GM18526 (cell line): ENCODE data around the gene SLC43A2.

ENCODE experiments used
- POLR2A ChIP-seq: IDR thresholded peaks from 3 replicates; pipeline ENCODE4 v1.6.1; 2011; ENCODE audit not compliant: insufficient read length; ENCODE audit errors: extremely low read depth

Gene SLC43A2

DNA sequence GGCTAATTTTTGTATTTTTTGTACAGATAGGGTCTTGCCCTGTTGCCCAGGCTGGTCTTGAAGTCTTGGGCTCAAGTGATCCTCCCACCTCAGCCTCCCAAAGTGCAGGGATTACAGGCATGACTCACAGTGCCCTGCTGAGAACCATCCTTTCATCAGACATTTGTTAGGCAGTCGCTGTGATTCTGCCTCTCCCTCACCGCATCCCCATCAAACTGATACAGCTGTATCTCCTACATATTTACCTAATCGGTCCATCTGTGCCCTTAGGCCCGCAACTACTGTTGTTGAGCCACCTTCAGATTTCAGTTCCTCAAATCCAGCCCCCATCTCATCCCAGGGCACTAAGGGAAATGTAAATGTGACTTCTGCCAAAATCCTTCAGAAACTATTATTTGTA lies 2.0 kb upstream of the SLC43A2 start:
- TF ChIP-seq POLR2A: no peak

DNA sequence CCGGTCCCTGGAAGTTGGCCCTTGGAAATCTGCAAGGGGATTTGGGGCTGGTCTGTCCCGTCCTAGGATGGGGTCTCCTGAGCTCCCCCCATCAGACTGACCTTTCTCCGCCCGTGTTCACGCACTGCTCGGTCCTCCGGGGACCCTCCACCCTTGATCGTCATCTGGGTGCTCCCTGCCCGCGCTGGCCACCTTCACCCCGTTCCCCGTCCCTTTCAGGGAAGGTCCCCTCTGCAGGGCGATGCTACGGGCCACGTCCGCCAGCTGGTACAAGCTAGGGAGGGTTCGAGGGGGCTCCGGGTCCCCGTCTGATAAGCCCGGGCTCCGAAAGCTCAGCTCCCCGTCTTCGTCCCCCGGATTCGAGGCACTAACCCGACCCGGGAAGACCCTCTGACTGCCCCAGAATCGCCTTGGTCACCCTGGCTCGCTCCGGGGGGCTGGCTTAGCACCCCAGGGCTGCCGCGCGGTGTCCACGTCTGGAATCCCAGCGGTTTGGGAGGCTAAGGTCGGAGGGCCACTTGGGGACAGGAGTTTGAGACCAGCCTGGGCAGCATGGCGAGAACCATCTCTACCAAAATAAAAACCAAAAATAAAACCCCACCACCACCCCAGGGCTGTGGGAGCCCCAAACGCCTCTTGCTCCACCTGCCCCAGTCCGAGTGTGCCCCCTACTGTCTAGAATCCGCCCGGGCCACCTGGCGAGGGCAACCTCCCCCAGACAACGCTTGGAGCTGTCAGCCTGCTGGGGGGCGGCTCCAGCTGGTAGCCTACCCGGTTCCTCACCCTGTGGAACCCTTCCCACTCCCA lies 1.1 kb upstream of the SLC43A2 start:
- no peak for TF ChIP-seq POLR2A

DNA sequence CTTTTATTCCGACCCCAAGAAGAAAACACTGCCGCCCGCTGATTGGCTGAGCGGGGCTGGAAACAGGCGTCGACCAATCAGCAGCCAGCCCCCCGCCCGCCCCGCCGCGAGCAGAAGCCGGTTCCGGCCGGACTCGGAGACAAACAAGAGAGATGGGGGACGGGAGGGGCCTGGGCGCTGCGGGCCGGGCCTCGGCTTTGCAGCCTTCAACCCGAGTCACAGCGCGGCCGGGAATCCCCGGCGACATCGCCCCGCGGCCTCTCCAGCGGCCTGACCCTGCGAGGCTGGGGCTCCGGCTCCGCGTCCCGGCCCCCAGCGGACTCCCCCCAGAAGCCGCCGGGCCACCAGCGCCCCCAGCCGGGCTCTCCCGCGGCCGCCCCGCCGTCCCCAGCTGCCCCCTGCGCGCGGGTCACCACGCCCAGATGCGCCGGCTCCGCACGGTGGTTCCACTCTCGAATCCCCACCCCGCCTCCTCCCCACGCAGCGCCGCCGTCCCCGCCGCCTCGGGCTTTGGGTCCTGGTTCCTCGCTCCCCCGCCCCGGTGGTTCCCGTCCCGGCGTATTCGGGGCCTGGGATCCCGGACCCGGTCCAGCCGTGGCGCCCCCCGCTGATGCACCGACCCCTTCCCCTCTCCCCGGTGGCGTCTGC lies 346 bp upstream of the SLC43A2 start:
- TF ChIP-seq POLR2A: peak; percentile 62

DNA sequence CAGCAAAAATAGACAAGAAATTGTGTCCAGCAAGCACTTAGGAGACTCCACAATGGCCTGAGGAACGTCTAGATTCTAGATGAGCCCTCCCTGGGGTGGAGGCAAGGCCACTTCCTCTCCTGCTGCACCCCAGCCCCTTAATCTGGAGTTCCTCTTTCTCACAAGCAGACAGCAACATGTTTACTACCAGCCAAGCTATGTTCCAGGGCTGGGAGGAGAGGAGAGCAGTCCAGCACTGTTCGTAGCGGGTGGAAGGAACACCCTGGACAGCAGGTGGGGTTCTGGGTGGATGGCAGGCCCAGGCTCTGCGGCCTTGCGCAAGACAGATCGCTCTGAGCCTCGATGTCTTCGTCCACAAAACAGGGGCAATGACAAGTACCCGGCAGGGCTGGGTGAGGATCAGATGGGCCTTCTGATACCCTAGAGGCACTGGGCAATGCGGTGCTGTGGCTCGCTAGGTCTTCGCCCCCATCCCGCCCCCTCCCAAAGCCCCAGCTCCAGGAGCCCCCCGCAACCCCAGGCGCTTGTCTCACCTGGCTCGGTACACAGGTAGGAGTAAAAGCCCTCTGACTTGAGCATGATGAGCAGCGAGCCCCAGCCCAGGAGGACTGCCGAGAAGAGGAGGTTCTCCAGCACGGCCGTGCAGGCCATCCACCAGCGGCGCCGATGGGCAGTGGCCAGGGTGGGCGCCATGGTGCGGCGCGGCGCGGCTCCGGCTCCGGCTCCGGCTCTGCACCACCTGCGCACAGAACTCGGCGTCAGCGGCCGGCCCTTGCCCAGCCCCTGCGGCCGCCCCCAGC lies 1.3 kb downstream of the SLC43A2 start:
- peak; percentile 31 for TF ChIP-seq POLR2A

DNA sequence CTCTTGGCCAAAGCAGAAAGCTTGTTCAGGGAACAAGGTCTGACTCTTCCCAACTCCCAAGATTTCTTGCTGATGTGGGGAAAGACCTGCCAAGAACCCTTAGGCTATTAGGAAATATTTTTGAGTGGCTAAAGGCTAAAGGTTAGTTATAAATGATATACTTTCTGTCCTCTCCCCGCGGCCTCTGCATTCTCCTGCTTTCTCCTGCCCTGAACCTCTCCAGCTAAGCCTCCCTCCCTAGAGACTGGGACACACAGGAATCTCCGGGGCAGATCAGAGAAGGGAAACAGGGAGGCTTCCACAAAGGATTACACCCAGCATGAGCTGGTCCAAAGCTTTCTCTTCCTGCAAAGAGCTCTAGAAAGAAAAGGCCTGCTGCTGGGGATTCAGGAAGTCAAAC lies 2.3 kb downstream of the SLC43A2 start:
- TF ChIP-seq POLR2A: no peak

DNA sequence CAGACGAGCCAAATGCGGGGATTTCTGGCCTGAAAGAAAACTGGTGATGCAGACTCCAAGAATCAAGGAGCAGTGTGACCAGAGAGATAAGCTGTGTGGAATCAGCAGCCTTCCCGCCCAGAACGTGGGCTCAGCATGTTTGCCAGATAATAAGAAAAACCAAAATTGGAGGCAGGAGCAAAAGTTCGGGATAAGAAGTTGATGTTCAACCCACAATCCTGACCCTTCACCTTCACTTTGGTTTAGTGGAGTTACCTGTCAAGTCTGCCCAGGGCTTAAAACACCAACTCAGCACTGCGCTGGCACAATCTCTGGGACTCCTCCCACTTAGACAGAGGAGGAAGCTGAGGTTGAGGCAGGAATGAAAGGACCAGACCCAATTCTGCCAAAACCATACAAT lies 3.1 kb downstream of the SLC43A2 start:
- TF ChIP-seq POLR2A: no peak

DNA sequence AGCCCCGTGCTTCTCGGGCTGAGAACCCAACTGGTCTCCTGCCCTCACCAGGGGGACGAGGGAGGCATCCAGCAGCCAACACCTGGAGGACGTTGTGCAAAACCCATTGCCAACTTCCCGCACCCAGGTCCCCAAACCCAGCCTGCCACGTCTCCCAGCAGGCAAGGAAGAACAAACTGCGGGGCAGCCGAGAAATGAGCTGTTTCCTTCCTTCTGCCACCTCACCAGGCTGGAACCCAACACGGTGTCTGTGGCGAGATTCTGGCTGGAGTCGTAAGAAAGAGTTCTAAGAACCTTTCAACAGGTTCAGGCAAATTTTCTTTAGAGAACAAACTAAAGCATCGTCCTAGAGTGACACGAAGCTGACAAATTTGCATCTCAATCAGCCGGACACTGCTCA lies 3.6 kb downstream of the SLC43A2 start:
- no peak for TF ChIP-seq POLR2A

DNA sequence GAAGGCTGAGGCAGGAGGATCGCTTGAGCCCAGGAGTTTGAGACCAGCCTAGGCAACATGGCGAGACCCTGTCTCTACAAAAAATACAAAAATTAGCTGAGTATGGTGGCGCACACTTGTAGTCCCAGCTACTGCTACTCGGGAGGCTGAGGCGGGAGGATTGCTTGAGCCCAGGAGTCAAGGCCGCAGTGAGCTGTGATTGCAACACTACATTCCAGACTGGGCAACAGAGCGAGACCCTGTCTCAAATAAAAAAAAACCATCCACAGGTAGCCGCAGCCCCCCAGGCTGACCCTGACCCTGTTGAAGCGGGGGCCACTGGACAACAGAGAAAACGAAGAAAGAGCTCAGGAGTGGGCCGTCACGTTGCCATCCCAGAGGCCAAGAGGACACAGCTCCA lies 4.0 kb downstream of the SLC43A2 start:
- TF ChIP-seq POLR2A: no peak

DNA sequence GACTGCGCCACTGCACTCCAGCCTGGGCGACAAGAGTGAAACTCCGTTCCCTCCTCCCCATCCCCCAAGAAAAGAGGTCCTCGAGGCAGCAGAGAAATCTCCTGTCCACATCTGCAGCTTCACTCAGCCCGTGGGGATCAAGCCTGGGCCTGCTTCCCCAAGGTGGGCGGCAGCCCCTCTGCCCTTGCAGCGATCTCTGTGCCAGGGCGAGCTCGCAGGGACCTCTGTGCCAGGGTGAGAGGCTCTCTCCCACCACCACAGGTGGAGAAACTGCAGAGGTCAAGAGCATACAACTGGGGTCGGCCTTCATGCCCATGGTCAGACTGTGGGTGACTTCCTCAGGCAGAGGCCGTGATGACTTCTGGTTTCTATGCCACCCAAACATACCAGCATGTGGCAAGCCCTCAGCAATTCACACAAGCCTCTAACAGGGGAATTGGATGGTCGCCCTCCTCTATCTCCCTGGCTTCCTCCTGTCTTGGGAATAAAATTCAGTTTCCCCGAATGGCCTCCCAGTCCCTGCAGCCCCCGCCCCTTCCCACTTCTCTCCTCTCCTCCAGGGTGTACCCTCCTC lies 5.5 kb downstream of the SLC43A2 start:
- TF ChIP-seq POLR2A: no peak

DNA sequence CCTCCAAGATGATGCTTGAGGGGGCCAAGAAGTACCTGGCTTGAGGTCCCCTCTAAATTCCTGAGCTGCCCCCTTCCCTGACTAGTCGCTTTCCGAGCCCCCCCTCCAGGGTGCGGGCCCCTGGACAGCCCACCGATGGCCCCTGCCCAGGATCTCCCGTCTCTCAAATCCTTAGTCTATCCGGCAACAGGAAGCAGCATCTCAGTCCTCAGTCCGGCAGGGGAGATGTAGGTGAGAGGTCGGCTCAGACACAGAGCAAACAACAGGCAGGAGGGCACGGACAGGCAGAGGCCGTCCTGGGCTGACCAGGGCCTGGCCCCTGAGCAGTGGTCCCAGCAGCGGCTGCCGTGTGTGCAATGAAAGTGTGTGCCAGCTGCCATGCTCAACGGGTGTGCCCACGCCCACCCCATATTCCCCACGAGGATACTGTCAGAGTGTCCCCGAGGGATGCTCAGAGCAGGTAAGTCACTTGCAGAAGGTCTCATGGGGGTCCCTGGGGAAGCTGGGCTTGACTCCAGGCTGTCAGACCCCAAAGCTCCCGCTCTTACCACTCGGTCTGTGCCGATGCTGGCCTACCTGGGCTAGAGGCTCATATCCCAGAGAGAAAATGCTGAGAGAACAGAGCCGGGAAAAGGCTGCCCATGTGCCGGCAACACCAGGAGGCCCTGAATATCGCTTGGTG lies 7.2 kb downstream of the SLC43A2 start:
- TF ChIP-seq POLR2A: no peak

DNA sequence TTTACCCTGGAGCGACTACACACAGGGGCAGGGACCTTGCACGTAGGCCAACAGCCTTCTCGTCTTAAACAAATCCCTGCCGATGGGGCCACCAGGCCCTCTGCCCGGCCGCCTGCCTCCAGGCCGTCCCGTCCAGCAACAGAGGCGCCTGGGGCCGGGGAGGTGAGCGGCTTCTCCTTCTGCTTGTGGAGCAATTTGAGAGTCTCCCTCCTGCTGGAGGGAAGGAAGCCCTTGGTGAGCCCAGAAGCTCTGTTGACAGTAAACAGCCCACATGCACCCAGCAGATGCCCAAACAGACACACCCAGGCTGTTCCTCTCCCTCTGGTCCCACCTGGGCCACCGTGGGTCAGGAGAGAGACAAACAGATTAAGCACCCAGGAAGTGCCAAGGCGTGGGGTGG lies 8.1 kb downstream of the SLC43A2 start:
- TF ChIP-seq POLR2A: no peak

DNA sequence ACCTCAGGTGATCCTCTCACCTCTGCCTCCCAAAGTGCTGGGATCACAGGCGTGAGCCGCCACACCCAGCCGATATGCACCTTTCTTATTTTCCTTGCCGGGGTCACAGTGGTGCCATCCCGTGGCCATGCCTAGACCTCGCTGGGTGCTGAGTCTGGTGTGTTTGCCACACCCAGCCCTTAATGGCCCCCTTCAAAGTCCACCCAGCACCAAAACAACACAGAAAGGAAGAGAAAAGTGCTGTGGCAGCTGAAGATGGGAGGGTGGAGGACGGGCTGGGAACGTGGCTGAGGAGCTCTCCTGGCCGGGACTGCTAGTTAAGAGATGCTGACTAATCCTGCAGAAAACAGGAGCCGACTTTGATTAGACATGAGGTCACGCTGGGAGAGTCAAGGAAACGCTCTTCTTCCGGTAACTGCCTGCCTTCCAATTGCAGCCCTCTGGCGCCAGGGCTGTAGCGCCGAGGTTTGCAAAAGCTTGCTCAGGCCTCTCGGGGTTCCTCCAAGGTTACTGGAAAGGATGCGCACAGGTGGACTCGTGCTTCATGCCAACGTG lies 10.9 kb downstream of the SLC43A2 start:
- no peak for TF ChIP-seq POLR2A

DNA sequence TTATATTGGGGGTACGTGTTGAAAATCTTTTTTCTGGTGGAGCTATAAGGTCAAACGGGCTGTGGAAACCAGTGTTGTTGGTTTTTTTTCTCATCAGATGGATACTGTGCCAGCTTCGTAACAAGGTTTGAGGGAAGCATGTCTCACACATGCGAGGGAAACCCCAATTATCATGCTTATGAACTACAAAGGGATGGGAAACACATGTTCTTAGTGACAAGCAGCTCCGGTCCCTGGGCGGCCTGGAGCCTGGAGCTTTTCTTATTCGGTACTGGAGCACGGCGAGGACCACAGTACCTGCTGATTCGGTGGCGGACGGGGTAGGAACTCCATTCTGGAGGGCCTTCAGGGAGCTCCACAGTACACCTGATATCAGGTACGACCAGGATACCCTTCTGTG lies 12.5 kb downstream of the SLC43A2 start:
- TF ChIP-seq POLR2A: no peak

DNA sequence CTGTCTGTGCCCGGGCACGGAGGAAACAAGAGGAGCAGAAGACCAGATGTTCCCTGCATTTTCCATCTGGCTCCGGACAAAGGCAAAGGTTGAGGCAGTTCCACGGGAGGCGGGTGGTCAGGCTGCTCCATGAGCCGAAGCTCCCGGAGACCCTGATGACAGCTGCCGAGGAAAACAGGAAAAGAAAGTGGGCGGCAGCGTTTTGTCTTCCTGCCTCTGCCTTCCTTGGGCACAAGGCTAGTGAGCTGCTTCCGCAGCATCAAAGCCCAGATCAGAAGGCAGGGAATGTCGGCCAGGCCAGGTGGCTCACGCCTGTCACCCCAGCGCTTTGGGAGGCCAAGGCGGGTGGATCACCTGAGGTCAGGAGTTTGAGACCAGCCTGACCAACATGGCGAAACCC lies 16.2 kb downstream of the SLC43A2 start:
- no peak for TF ChIP-seq POLR2A

DNA sequence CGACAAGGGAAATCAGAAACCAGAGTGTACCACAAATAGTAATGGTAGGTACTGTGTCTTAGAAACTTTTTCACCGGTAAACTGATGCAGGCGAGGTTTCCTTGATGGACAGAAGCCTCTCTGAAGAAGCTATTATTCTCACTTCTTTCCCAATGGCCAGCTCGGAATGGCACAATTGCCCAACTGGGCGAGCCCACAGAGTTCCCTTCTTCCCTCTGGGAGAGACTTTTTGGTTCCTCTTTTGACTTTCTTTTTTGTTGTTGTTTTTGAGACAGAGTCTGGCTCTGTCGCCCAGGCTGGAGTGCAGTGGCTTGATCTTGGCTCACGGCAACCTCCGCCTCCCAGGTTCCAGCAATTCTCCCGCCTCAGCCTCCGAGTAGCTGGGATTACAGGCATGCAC lies 16.9 kb downstream of the SLC43A2 start:
- TF ChIP-seq POLR2A: no peak
